Mucosa of stomach (tissue), 1 donor: ENCODE data around the gene S1PR2.

Source experiments
- H3K27me3 ChIP-seq: one replicate; pipeline ENCODE4 v1.7.0; 2013; ENCODE audit warnings: mild to moderate bottlenecking, low read length; ENCODE audit not compliant: control insufficient read depth, insufficient read depth
- H3K36me3 ChIP-seq: one replicate; pipeline ENCODE4 v1.7.0; 2013; ENCODE audit warnings: low read length; ENCODE audit not compliant: control insufficient read depth, insufficient read depth
- H3K4me1 ChIP-seq: one replicate; pipeline ENCODE4 v1.7.0; 2013; ENCODE audit warnings: mild to moderate bottlenecking, low read length; ENCODE audit not compliant: control insufficient read depth, insufficient read depth
- H3K4me3 ChIP-seq: one replicate; pipeline ENCODE4 v1.7.0; 2013; ENCODE audit warnings: low read length
- H3K9ac ChIP-seq: one replicate; pipeline ENCODE4 v1.7.0; 2013; ENCODE audit warnings: mild to moderate bottlenecking, low read length, moderate library complexity
- H3K9me3 ChIP-seq: one replicate; pipeline ENCODE4 v1.7.0; 2013; ENCODE audit warnings: mild to moderate bottlenecking, low read length, moderate library complexity; ENCODE audit not compliant: control insufficient read depth
- donor health status: Pancreatic carcinoma.

S1PR2 gene

GRCh38 chr19:10230861-10231611 is at the start of gene S1PR2:
Gene S1PR2 (minus strand): TSS chr19:10231331. CDS start chr19:10224905, 6,426 bp downstream.
- Histone ChIP-seq H3K9me3 (no peaks in the 10 kb centered on the region), H3K36me3 (no peaks in the 10 kb centered on the region), H3K4me1 (peaks cover 8% of the 10 kb centered on the region), H3K27me3 (peaks cover 3% of the 10 kb centered on the region), H3K9ac (peak within 1 kb of the TSS; percentile 84), H3K4me3 (peak within 1 kb of the TSS; percentile 67)

GRCh38 chr19:10279737-10280442 is 48.8 kb upstream of the S1PR2 start:
- Histone ChIP-seq H3K36me3 (no peaks in the 10 kb centered on the region), H3K4me1 (peaks cover 4% of the 10 kb centered on the region), H3K9me3 (no peaks in the 10 kb centered on the region), H3K27me3 (no peaks in the 10 kb centered on the region), H3K9ac (no peak overlapping the region), H3K4me3 (no peak overlapping the region)

- Histone ChIP-seq H3K4me3 (no peak overlapping the region), H3K4me1 (peaks cover 4% of the 10 kb centered on the region), H3K36me3 (no peaks in the 10 kb centered on the region)
Observed at GRCh38 chr19:10278935-10279334, 47.8 kb upstream of the S1PR2 start.

GRCh38 chr19:10277795-10278589 is 46.9 kb upstream of the S1PR2 start:
- Histone ChIP-seq H3K27me3 (no peaks in the 10 kb centered on the region), H3K4me1 (no peaks in the 10 kb centered on the region), H3K36me3 (no peaks in the 10 kb centered on the region), H3K9me3 (no peaks in the 10 kb centered on the region), H3K4me3 (no peak overlapping the region), H3K9ac (no peak overlapping the region)

More at GRCh38 chr19:10278935-10279334, 47.8 kb upstream of the S1PR2 start:
- H3K9ac ChIP-seq, result no peak overlapping the region
- no peaks in the 10 kb centered on the region for H3K27me3 ChIP-seq
- H3K9me3 ChIP-seq, result no peaks in the 10 kb centered on the region

- no peaks in the 10 kb centered on the region for H3K36me3 ChIP-seq
Observed at GRCh38 chr19:10274589-10274988, 43.5 kb upstream of the S1PR2 start.

GRCh38 chr19:10271543-10272086 is 40.5 kb upstream of the S1PR2 start:
- Histone ChIP-seq H3K4me1 (peaks cover 18% of the 10 kb centered on the region), H3K4me3 (no peak overlapping the region), H3K9ac (peak overlapping the region; percentile 49), H3K36me3 (no peaks in the 10 kb centered on the region), H3K9me3 (no peaks in the 10 kb centered on the region), H3K27me3 (peaks cover 26% of the 10 kb centered on the region)

More at GRCh38 chr19:10274589-10274988, 43.5 kb upstream of the S1PR2 start:
- Histone ChIP-seq H3K4me3 (no peak overlapping the region), H3K9ac (no peak overlapping the region), H3K4me1 (peaks cover 17% of the 10 kb centered on the region), H3K9me3 (no peaks in the 10 kb centered on the region), H3K27me3 (peaks cover 24% of the 10 kb centered on the region)

GRCh38 chr19:10270616-10271394 is 39.7 kb upstream of the S1PR2 start, which contains the start of gene ICAM1:
Gene ICAM1 (plus strand): TSS chr19:10271120. CDS start chr19:10271160, 40 bp downstream.
- H3K9ac ChIP-seq, result peak within 1 kb of the TSS; percentile 49
- peaks cover 26% of the 10 kb centered on the region for H3K27me3 ChIP-seq
- no peaks in the 10 kb centered on the region for H3K36me3 ChIP-seq
- no peaks in the 10 kb centered on the region for H3K9me3 ChIP-seq
- H3K4me3 ChIP-seq, result peak within 1 kb of the TSS; percentile 19
- peaks cover 18% of the 10 kb centered on the region for H3K4me1 ChIP-seq

- no peaks in the 10 kb centered on the region for H3K36me3 ChIP-seq
- peak overlapping the region; percentile 19 for H3K4me3 ChIP-seq
- H3K27me3 ChIP-seq, result peaks cover 26% of the 10 kb centered on the region
- peak overlapping the region; percentile 49 for H3K9ac ChIP-seq
- no peaks in the 10 kb centered on the region for H3K9me3 ChIP-seq
- peaks cover 18% of the 10 kb centered on the region for H3K4me1 ChIP-seq
Observed at GRCh38 chr19:10270180-10270615, 39.1 kb upstream of the S1PR2 start.

GRCh38 chr19:10269333-10270179 is 38.4 kb upstream of the S1PR2 start:
- no peaks in the 10 kb centered on the region for H3K9me3 ChIP-seq
- peaks cover 18% of the 10 kb centered on the region for H3K4me1 ChIP-seq
- peak overlapping the region; percentile 49 for H3K9ac ChIP-seq
- peak overlapping the region; percentile 19 for H3K4me3 ChIP-seq
- no peaks in the 10 kb centered on the region for H3K36me3 ChIP-seq
- H3K27me3 ChIP-seq, result peaks cover 26% of the 10 kb centered on the region

GRCh38 chr19:10268071-10268470 is 36.9 kb upstream of the S1PR2 start:
- H3K4me1 ChIP-seq, result peaks cover 18% of the 10 kb centered on the region
- H3K4me3 ChIP-seq, result no peak overlapping the region
- no peak overlapping the region for H3K9ac ChIP-seq
- no peaks in the 10 kb centered on the region for H3K9me3 ChIP-seq
- H3K36me3 ChIP-seq, result no peaks in the 10 kb centered on the region
- peaks cover 26% of the 10 kb centered on the region for H3K27me3 ChIP-seq
